Measurements from ENCODE around the gene PAPPA. TPM values are rescaled to one million over a fixed set of nuclear protein-coding genes. Genes with fewer than 3 reads are reported as not detected.

Gene PAPPA
- total and polyA plus RNA-seq, 2 of the 8 experiments (the other 6 are each of a cell fraction or from before 2014, with no cell fraction given), result 0.18 to 0.63 TPM

DNA sequence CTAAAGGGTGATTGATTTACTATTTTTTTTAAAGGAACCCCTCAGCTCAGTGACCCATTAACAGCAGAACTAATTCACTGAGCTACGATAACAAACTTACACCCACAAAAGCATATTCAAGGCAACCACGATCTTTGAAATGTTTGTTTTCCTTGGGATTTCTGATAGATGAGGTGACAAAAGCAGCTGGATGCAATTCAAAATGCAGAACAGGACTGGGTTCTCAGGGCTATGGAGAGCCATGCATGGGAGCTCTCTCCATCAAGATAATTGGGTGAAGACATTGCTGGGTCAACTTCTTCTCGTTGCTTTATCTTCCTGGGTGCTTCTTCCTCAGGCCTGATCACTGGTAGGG, 60.1 kb downstream of the PAPPA start:
- Histone ChIP-seq H3K79me1 (ENCODE audit: low read depth, low read length) (no peaks in the 10 kb centered on the region), H4K20me1 (replicated peaks in 1 of 2; ENCODE audit: control insufficient read depth in 1 of 2, insufficient read depth in 2 of 2, low read length in 2 of 2) (no peaks in the 10 kb centered on the region), H3K23ac (ENCODE audit: insufficient read length) (no peak overlapping the region), H4K5ac (ENCODE audit: insufficient read length, low read depth, low read length) (no peak overlapping the region), H2BK12ac (ENCODE audit: low read depth, low read length) (no peak overlapping the region), H3K4me1 (replicated peaks in 1 of 4; ENCODE audit: control insufficient read depth in 3 of 4, insufficient read depth in 4 of 4, low read length in 3 of 4) (peaks cover 0 to 3% (median 1%) of the 10 kb centered on the region in 4 experiments; a peak in 2 of 7 replicates), H3K27ac (ENCODE audit: low read depth, low read length) (no peak overlapping the region), H2AFZ (ENCODE audit: low read length) (no peak overlapping the region), H3K14ac (ENCODE audit: insufficient read length) (no peak overlapping the region), H2BK5ac (ENCODE audit: low read depth, low read length) (no peak overlapping the region), H3K9me3 (ENCODE audit: insufficient read depth in 2 of 2, low read depth in 1 of 2, low read length in 1 of 2) (no peaks in the 10 kb centered on the region), H3K18ac (ENCODE audit: extremely low read depth, low read length) (no peak overlapping the region), H3K4ac (replicated peaks; ENCODE audit: insufficient read length, low read depth, low read length) (no peak overlapping the region), H3K4me3 (ENCODE audit: extremely low read depth in 1 of 4, insufficient read depth in 2 of 4, low read depth in 3 of 4, low read length in 4 of 4) (no peak overlapping the region), H2BK120ac (replicated peaks; ENCODE audit: low read depth, low read length) (no peak overlapping the region), H3K56ac (replicated peaks; ENCODE audit: insufficient read length, low read depth, low read length) (no peak overlapping the region), H3K36me3 (ENCODE audit: control insufficient read depth in 2 of 4, insufficient read depth in 4 of 4, low read length in 3 of 4) (no peaks in the 10 kb centered on the region), H4K8ac (ENCODE audit: extremely low read depth, insufficient read depth, low read length) (no peak overlapping the region), H4K91ac (replicated peaks; ENCODE audit: insufficient read length, low read length) (no peak overlapping the region), H2BK15ac (ENCODE audit: low read length) (no peak overlapping the region), H2BK20ac (ENCODE audit: low read length) (no peak overlapping the region), H3K23me2 (ENCODE audit: low read depth, low read length) (no peaks in the 10 kb centered on the region), H3K4me2 (ENCODE audit: insufficient read depth in 1 of 2, low read depth in 2 of 2, low read length in 2 of 2) (no peak overlapping the region), H2AK5ac (ENCODE audit: low read depth, low read length) (no peak overlapping the region), H3K27me3 (replicated peaks in 1 of 4; ENCODE audit: control insufficient read depth in 3 of 4, extremely low read depth in 1 of 4, insufficient read depth in 3 of 4, low read length in 3 of 4) (no peaks in the 10 kb centered on the region), H3K9ac (replicated peaks in 1 of 4; ENCODE audit: extremely low read depth in 1 of 4, low read depth in 3 of 4, low read length in 3 of 4) (no peak overlapping the region), H3K79me2 (ENCODE audit: control insufficient read depth in 1 of 2, insufficient read depth in 2 of 2, low read length in 2 of 2) (no peaks in the 10 kb centered on the region)
- 90% methylated on average over 3 of the region's 3 CpGs; no CpG with 5 or more reads in 1 of the 2 experiments for WGBS, 2 experiments (ENCODE audit: extremely low coverage in 1 of 2, insufficient coverage in 1 of 2, insufficient read length in 1 of 2, insufficient replicate concordance in 2 of 2, low coverage in 1 of 2, low lambda C conversion rate in 2 of 2, missing lambda C conversion rate in 1 of 2)
- no peak for DNase-seq (ENCODE audit: low read depth in 1 of 2, low spot score in 2 of 2)
- no peak for FAIRE-seq
- ChIA-PET CTCF (ENCODE audit: partially characterized antibody) (interaction anchor here (0.7 to 1.4 kb wide), 4 partner anchors 25 to 376 kb away, joined by 3 to 4 read pairs (median 3); no protein-coding TSS in a partner anchor), POLR2A (ENCODE audit: partially characterized antibody) (interaction anchor here (0.6 kb wide), 1 partner anchor 20 kb away, joined by 3 read pairs; no protein-coding TSS in a partner anchor)
- TF ChIP-seq RAD21 (IDR thresholded peaks at IDR 0.05 in 1 of 2, conservative IDR thresholded peaks at IDR 0.05 in 1 of 2; ENCODE audit: low read depth in 2 of 2, low read length in 2 of 2) (no peak), NRF1 (IDR thresholded peaks at IDR 0.05; ENCODE audit: low read depth, low read length) (no peak), BRCA1 (IDR thresholded peaks at IDR 0.05; ENCODE audit: low read depth, low read length) (no peak), EZH2 (IDR thresholded peaks at IDR 0.05; ENCODE audit: low read depth, low read length, severe bottlenecking) (no peak), CHD1 (IDR thresholded peaks at IDR 0.05; ENCODE audit: low read depth, low read length) (no peak)
- TF ChIP-seq, protein P1, sequence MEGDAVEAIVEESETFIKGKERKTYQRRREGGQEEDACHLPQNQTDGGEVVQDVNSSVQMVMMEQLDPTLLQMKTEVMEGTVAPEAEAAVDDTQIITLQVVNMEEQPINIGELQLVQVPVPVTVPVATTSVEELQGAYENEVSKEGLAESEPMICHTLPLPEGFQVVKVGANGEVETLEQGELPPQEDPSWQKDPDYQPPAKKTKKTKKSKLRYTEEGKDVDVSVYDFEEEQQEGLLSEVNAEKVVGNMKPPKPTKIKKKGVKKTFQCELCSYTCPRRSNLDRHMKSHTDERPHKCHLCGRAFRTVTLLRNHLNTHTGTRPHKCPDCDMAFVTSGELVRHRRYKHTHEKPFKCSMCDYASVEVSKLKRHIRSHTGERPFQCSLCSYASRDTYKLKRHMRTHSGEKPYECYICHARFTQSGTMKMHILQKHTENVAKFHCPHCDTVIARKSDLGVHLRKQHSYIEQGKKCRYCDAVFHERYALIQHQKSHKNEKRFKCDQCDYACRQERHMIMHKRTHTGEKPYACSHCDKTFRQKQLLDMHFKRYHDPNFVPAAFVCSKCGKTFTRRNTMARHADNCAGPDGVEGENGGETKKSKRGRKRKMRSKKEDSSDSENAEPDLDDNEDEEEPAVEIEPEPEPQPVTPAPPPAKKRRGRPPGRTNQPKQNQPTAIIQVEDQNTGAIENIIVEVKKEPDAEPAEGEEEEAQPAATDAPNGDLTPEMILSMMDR (IDR thresholded peaks at IDR 0.05; ENCODE audit: control extremely low read depth in 1 of 3, insufficient read depth in 1 of 3, low read depth in 1 of 3, low read length in 3 of 3), result no peak
- TF ChIP-seq, protein P2, sequence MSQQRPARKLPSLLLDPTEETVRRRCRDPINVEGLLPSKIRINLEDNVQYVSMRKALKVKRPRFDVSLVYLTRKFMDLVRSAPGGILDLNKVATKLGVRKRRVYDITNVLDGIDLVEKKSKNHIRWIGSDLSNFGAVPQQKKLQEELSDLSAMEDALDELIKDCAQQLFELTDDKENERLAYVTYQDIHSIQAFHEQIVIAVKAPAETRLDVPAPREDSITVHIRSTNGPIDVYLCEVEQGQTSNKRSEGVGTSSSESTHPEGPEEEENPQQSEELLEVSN (IDR thresholded peaks at IDR 0.05), result no peak
- TF ChIP-seq, protein P3, sequence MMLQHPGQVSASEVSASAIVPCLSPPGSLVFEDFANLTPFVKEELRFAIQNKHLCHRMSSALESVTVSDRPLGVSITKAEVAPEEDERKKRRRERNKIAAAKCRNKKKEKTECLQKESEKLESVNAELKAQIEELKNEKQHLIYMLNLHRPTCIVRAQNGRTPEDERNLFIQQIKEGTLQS (IDR thresholded peaks at IDR 0.05; ENCODE audit: insufficient read depth, low read depth, low read length), result no peak

Measured in H1 (cell line).